ENCODE measurements around the gene CNGA1.
"Not testable (repeated sequence)": the region's sequence is repeated elsewhere in the genome, so short reads cannot be mapped to it uniquely, and the experiment has no call there.

CNGA1 gene

DNA sequence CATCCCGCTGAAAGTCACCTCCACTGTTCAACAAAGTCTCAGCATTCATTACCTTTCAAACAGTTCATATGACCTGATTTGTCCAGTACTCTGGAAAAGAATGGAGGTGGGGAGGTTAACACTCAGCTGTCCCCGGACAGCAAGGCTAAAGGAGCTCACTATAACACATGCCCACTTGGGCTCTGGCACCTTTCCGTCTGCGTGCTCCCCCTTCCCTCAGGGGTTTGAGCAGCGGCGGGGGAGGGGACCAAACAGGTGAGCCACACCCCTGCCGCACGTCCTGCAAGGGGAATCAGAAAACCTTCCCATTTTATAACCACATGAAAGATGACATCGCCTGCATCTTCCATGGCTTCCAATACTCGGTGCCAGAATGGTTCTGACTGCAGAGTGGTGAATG, 62.2 kb downstream of the CNGA1 start:
- DNase-seq = no peak

DNA sequence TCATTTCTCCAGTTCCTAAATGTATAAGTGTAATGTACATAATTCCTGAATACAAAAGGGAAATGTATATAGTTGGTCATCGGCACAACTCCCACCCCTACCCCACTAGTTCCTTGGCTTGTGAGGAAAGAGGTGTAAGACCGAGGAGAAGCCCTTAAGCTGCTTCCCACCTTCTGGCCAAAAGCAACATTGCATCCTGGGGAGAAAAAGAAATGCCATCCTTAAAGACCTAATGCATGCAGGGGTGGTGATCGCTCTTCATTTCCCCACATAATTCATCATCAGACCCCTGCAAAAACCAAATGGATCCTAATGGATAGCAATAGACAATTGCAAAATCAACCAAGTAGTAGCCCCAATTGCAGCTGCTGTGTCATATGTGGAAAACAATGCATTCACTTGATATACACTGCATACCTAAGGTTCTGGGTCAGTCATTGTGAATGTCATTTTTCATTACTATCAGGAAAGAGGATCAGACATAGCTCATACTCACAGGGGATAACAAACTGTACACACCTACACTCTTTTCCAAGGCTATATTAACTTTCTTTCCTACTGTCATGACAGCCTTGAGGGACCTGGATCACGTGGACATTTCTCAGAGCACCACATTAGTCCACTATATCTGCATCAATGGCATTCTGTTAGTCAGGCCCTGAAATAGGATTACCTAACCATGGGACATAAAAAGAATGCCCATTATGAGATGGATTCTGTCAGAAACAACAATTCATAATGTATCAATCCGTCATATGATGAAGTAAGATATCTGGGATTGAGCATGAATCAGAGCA, 70.4 kb downstream of the CNGA1 start:
- no peak for DNase-seq

GRCh38 chr4:47942081-47942819, 74.2 kb downstream of the CNGA1 start:
- DNase-seq = no peak

- no peak for DNase-seq
Measured at GRCh38 chr4:47939456-47939855, 77.0 kb downstream of the CNGA1 start.

DNA sequence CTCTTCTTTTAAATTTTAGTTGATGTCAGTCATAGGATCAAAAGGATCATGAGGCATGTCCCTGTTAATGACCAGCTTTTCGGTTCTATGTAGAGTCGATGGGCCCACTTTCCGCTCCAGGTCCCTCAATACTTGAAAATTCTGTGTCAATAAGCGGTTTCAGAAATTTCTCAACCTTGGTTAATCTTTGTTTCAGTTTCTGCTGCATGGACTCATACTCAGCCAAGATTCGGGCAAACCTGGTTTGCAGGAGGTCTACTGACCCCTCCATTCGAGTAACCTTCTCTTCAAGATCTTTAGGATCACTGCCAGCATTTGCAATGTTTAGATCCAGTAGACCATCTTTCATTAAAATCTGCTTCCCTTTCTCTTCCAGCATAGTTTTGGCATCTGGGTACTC, 80.1 kb downstream of the CNGA1 start:
- DNase-seq = no peak

DNA sequence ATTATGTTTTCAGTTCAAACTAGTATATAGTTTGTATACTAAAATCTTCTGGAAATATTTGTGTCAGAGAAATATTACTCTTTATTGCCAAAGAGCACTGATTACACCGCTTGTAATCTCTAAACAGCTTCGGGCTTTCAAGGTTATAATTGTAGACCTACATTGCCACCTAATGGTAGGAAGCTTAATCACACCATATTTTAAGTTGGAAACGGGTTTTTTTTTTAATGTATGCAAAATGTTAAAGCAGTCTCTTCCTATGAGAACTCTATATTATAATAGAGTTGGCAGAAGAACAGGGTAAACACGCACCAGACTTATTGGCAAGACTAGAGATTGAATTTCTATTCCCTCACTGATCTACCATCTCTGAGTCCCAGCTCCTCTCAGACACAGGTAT, 82.6 kb downstream of the CNGA1 start:
- DNase-seq = peak; percentile 56

- no peak for DNase-seq
Measured at GRCh38 chr4:47930971-47931804, 85.3 kb downstream of the CNGA1 start.

GRCh38 chr4:47929682-47930201, 86.7 kb downstream of the CNGA1 start:
- peak; percentile 66 for DNase-seq

- DNase-seq = peak; percentile 38
Measured at GRCh38 chr4:47926667-47927258, 89.7 kb downstream of the CNGA1 start.

DNA sequence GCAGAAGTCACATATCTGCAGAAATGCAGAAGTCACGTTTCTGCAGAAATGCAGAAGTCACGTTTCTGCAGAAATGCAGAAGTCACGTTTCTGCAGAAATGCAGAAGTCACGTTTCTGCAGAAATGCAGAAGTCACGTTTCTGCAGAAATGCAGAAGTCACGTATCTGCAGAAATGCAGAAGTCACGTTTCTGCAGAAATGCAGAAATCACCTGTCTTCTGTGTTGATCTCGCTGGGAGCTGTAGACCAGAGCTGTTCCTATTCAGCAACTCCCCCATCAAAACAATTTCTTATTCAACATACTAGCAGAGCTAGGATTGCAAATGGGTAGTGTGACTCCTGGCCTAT, 93.2 kb downstream of the CNGA1 start:
- DNase-seq = peak; percentile 70

DNA sequence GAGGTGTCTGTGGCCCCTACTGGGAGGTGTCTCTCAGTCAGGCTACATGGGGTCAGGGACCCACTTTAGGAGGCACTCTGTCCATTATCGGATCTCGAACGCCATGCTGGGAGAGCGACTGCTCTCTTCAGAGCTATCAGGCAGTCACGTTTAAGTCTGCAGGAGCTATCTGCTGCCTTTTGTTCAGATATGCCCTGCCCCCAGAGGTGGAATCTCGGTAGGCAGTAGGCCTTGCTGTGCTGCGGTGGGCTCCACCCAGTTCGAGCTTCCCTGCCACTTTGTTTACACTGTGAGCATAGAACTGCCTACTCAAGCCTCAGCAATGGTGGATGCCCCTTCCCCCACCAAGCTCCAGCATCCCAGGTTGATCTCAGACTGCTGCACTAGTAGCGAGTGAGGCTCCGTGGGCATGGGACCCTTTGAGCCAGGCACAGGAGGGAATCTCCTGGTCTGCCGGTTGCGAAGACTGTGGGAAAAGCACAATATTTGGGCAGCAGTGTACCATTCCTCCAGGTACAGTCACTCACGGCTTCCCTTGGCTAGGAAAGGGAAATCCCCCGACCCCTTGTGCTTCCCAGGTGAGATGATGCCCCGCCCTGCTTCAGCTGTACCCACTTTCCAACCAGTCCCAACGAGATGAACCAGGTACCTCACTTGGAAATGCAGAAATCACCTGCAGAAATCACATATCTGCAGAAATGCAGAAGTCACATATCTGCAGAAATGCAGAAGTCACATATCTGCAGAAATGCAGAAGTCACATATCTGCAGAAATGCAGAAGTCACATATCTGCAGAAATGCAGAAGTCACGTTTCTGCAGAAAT, 93.8 kb downstream of the CNGA1 start:
- not testable (repeated sequence) for DNase-seq

GRCh38 chr4:47917163-47917562, 99.3 kb downstream of the CNGA1 start:
- not testable (repeated sequence) for DNase-seq

DNA sequence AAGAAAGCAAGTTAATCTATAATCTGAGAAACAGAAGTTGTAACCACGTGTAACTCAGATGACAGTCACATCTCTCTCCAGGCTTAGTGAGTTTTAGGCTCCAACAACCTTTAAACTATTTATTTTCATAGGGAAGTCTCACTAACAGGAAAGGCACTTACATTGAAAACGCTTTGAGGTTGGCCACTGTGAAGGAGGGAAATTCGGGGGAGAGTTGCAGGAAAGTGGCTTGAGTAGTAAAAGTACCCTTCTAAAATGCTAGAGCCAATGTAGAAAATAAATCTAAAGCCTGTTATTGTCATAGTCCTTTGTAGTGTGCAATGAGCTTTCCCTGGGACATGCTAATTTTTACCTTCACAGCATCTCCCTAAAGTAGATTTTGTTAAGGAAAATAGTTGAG, 101.1 kb downstream of the CNGA1 start:
- DNase-seq = peak; percentile 13

DNA sequence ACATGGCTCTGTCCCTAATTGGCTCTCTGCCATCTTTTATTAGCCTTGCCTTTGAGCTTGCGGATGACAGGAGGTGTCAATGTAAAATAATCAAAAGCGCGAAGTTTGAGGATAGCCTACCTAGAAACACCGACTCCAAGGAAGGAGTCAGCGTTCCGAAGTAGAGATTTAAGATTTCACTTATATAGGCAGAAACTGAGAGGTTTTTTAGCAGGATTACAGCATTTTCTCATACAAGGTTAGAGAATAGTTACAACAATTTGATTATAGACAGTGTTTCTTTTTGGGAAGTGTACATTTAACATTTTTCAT, 101.6 kb downstream of the CNGA1 start:
- no peak for DNase-seq

- DNase-seq = peak; percentile 98
Measured at GRCh38 chr4:47914220-47914925, 102.1 kb downstream of the CNGA1 start, which contains the start of gene NFXL1. Gene NFXL1 (minus strand): TSS chr4:47914583. CDS start chr4:47914203, 380 bp downstream.

DNA sequence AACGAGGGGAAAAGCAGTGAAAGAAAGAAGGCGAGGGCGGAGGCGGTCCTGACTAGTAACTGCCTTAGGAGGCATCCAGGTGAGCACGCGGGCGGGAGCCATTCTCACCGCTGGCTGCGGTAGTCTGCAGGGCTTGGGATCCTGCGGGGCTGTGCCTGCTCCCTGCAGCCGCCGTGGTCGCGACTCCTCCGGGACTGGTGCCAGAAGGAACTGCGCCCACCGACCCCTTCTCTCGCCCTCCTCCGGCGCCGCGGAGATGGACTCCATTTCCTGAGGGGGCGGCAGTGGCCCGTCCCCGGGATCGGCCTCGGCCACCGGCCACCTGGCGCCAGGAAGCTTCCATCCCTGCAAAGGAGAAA, 102.6 kb downstream of the CNGA1 start:
- no peak for DNase-seq

- no peak for DNase-seq
Measured at GRCh38 chr4:47913330-47913729, 103.2 kb downstream of the CNGA1 start.

GRCh38 chr4:47907089-47907646, 109.3 kb downstream of the CNGA1 start:
- peak; percentile 59 for DNase-seq

DNA sequence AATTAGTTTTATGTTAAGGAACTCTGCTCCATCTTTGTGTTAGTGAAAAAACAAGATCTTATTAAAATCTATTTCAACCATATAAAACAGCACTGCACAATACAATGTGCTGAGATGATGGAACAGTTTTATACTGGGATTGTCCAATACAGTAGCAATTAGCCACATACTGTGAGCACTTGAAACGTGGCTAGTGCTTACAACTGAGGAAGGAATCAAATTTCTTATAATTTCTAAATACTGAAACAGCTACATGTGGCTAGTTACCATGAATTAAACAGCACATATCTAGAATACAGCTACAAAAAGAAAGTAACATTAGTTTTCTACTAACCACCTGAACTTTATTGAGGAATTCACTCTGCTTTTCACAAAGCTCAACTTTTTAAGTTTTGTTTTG, 116.8 kb downstream of the CNGA1 start:
- no peak for DNase-seq

DNA sequence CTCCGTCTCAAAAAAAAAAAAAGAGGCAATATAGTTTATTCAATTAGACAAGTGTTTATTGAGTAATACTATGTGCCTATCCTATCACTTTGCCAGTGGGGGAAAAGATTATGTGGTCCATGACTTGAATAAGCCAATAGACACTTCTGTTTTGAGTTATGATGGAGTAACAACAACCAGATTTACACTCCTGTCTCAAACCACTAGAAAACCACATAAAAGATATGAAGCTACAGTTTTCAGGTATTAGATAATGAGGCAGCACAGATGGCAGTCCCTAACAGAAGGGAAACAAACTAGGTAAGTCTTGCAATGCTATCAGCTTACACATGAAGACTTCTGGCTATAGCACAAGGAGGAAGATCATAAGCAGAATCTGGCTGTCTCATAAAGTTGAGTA, 124.6 kb downstream of the CNGA1 start:
- DNase-seq = no peak
